HG02610 (cell line): ENCODE measurements around the gene ITGB5.
A peak's percentile ranks its signal among the peaks of the same experiment; 100 is the strongest.

Experiments used
- ATAC-seq: cut with Tn5 transposase; IDR thresholded peaks from one replicate; pipeline ENCODE4 v1.9.1; 2021; ENCODE audit warnings: mild to moderate bottlenecking, moderate library complexity; ENCODE audit not compliant: unreplicated experiment

Gene ITGB5, protein sequence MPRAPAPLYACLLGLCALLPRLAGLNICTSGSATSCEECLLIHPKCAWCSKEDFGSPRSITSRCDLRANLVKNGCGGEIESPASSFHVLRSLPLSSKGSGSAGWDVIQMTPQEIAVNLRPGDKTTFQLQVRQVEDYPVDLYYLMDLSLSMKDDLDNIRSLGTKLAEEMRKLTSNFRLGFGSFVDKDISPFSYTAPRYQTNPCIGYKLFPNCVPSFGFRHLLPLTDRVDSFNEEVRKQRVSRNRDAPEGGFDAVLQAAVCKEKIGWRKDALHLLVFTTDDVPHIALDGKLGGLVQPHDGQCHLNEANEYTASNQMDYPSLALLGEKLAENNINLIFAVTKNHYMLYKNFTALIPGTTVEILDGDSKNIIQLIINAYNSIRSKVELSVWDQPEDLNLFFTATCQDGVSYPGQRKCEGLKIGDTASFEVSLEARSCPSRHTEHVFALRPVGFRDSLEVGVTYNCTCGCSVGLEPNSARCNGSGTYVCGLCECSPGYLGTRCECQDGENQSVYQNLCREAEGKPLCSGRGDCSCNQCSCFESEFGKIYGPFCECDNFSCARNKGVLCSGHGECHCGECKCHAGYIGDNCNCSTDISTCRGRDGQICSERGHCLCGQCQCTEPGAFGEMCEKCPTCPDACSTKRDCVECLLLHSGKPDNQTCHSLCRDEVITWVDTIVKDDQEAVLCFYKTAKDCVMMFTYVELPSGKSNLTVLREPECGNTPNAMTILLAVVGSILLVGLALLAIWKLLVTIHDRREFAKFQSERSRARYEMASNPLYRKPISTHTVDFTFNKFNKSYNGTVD

DNA sequence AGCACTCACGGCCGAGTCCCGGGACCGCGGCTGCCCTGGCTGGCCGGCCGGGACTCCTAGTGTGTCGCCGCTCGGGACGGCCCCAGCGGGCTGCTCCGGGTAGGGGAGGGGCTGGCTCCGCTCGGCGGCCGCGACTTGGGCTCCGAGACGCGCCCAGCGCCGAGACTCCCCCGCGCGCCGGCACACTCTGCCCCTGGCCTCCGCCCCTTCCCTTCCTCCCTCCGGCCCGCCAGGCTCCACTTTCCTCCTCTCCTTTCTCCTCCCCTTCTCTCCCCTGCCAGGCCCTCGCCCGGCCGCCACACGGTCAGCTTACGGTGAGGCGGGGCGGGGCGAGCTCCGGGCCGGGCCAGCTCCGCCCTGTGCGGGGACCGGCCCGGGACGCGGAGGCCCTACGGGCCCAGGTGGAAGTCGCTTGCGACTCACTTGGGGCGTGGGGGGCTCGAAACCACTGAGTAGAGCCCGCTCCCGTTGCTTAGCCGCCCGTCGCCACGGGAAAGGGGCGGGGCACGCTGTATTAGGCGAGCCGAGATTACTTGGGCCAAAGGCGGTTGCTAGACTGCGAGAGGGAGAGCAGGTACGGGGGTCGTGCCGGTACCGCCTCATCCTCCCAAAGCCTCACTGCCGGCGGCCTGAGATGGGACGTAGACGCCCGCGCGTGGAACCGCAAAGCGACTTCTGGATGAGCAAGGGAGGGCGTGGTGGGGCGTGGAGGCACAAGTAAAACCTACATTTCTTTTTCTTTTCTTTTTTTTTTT lies at the start of gene ITGB5:
ITGB5 (minus strand) TSS at position 189 of the 755 bp plus-strand sequence. CDS start 365 bp downstream, outside the sequence.
- ATAC-seq: peak; percentile 63

- no peak for ATAC-seq
These were observed 48.8 kb upstream of the ITGB5 start for GRCh38 chr3:124935794-124936542.

- no peak for ATAC-seq
These were observed 48.1 kb upstream of the ITGB5 start for GRCh38 chr3:124935264-124935663.

GRCh38 chr3:124934577-124934976 lies 47.4 kb upstream of the ITGB5 start, which contains the start of gene MUC13:
Gene MUC13, minus strand, starts transcription at chr3:124934751. Its CDS starts 39 bp downstream, at chr3:124934712.
- no peak for ATAC-seq

DNA sequence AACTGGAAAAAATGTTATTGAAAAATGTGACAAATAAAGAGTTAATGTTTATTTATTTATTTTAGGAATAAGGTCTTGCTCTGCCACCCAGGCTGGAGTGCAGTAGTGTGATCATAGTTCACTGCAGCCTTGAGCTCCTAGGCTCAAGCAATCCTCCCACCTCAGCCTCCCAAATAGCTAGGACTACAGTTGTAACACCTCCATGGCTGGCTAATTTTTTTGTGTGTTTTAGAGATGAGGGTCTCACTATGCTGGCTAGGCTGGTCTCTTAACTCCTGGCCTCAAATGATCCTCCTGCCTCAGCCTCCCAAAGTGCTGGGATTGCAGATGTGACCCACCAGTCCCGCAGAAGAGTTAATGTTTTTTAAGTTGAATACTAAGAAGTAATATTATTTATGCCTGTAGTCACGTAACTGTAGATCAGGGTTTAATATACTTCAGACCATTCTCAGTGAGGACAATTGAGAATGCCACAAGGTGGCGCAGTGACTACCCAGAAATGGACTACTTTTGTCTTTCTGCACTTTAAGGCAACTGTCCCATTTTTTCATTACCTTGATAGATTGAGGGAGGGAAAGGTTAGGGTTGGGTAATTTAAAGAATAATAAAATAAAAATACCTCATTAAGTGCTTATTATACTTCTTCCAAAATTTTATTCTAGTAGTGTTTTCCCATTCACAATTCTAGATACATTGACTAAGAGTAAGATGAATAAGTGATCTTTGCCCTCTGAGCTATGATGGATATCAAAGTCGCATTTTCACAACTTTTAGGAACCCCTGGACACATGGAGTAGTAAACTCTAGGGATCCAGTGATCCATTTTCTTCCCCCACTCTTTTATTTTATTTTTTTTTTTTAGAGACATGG lies 41.4 kb upstream of the ITGB5 start:
- no peak for ATAC-seq

- ATAC-seq: peak; percentile 56
These were observed 40.4 kb upstream of the ITGB5 start for GRCh38 chr3:124927574-124928045.

GRCh38 chr3:124926426-124927101 lies 39.4 kb upstream of the ITGB5 start:
- ATAC-seq: no peak

GRCh38 chr3:124924741-124925140 lies 37.6 kb upstream of the ITGB5 start:
- ATAC-seq: no peak

GRCh38 chr3:124923833-124924232 lies 36.7 kb upstream of the ITGB5 start:
- no peak for ATAC-seq

DNA sequence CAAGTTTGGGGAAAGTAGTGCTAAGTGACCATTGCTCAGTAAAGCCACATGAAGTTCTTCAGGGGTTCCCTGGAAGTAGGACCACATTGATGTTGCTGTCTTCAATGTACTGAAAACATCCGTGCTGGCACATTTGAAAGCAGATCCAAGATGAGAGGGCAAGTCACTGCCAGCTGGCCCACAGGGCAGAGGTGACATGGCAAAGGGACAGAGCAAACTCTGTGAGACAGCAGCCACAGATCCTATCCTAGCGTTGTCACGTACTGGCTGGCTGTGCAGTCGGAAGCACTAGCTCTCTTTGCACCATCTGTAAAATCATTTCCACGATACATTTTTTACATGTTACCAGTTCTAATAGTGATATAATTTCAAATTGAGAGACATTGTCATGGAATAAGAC lies 33.6 kb upstream of the ITGB5 start:
- ATAC-seq: no peak

DNA sequence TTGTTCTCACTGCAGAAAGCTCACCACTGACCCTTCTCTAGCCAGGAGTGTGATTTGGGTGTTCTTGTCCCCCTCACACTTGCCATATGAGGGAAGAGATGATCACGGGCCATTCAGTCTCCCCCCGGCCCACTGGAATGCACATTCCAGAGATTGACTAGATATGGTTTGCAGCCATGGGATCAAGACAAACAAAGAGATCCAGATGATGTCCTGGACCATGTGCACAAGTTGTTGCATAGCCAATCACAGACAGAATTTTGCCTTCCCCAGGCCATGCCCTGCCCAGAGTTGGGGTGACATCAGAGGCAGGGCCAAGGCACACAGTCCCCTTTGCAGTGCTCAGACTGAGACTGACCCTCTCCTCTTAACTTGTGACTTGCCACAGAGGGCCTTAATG lies 32.6 kb upstream of the ITGB5 start:
- ATAC-seq: no peak

GRCh38 chr3:124918524-124918923 lies 31.4 kb upstream of the ITGB5 start:
- ATAC-seq: no peak

DNA sequence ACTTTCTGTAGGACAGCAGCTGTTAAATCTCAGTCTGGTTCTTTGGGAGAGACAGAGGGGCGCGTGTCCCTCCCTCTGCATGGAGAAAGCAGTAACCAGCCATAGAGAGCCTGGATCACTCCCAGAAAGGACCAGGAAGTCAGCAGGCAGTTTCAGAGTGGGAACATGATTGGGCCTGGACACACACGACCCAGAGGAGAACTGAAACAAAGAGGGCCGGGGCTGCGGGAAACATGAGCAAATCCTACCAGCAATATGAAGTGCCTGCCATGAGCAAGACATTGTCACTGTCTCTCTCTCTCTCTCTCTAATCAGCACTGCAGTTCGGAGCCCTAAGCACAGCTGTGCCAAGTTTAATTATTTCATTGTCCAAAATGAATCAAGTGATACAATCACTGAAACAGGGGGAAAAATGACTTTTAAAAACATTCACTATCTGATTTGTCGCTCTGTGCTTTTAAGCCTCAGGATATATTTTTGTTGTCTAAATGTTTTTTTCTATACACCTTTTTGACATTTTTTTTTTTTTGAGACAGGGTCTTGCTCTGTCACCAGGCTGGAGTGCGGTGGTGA lies 29.8 kb upstream of the ITGB5 start:
- ATAC-seq: no peak

DNA sequence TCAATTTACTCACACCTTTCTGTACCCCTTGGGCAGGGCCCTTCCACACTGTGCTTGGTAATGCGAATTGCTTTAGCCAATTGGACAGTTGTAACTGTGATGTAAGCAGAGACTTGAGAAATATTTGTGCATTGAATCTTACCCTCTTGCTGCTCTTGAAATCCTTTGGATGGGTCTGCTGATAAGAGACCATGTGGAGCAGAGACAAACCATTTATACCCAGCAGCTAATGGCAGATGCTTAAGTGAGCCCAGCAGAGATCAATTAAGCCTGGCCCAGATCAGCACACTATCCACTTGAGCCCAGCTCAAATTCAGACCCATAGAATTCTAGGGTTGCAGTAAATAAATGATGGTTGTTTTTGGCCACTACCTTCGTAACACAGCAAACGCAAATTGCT lies 28.1 kb upstream of the ITGB5 start:
- no peak for ATAC-seq

DNA sequence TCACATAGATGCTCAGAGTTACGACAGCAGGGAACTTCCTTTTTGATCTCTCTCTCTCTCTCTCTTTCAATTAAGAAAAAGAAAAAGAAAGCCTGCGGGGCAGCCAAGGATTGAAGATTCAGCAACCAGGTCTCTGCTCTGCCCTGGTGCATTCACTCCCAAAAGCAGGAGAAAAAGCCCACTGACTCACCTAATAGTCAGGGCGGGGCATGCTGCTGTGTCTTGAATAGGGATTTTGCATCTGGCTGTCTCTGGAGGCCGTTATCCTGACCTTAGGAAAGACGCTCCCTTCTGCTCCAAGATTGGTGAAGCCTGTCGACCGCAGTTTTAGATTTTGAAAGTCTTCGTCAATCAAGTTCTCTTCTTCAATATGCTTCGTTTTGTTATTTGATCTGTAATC lies 20.8 kb upstream of the ITGB5 start:
- no peak for ATAC-seq

- ATAC-seq: no peak
These were observed 17.8 kb upstream of the ITGB5 start for GRCh38 chr3:124904835-124905492.

DNA sequence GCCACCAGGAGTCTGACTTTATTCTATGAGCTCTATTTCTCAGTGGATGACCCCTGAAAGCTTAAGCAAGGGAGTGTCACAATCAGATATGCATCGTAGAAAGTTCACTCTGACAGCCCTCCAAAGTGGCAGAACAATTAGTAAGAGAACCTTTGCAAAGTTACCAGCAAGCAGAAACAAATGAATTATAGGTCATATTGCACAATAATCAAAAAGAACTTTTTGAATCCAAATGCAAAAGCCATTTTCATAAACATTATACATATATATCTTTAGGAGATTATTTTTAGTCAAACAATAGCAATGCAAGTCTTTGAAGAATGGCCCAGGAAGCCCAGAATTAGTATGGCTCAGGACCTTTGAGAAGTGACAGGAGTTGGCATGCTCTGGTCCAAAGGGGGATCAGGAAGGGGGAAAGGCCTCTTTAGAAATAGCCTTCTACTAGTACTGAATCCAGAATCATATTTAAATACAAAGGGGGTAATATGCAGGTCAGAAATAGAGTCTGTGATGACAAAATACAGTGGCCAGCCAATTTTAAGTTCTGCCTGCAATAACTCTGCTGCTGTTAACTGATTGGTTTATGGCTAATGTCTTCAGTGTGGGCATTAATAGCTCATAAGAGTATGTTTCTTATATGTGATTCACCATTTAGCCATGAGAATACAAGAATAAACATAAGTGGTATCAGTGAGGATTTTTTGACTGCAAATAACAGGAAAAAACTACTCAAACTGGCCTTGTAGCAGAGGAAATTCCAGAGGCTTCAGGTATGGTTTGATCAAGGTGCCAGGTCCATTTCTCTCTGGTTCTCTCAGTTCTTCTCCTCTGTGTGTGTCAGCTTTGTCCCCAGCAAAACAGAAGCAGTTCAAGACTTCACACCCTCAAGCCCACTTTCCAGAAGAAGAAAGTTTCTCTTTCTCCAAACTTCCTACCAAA lies 17.0 kb upstream of the ITGB5 start:
- ATAC-seq: no peak
